Effector CD8-positive, alpha-beta T cell (primary cell): ENCODE results near the gene ST6GALNAC2.
"Not testable (repeated sequence)": the region's sequence is repeated elsewhere in the genome, so short reads cannot be mapped to it uniquely, and the experiment has no call there.

Source experiments
- DNase-seq: peaks from one replicate; lab custom pipeline; 2025; lab: John Stamatoyannopoulos, UW

The ST6GALNAC2 gene

GRCh38 chr17:76540381-76541300, 45.0 kb downstream of the ST6GALNAC2 start:
- DNase-seq: no peak

- DNase-seq: no peak
Observed at GRCh38 chr17:76539631-76540271, 45.9 kb downstream of the ST6GALNAC2 start, which contains the start of gene PRCD. TSS of gene PRCD (plus strand) at chr17:76540044. CDS start at chr17:76540142, 98 bp downstream.

- no peak for DNase-seq
Observed at GRCh38 chr17:76538941-76539570, 46.6 kb downstream of the ST6GALNAC2 start.

- DNase-seq: no peak
Observed at GRCh38 chr17:76538281-76538931, 47.3 kb downstream of the ST6GALNAC2 start.

GRCh38 chr17:76537578-76538280, 47.9 kb downstream of the ST6GALNAC2 start, which contains the start of gene CYGB:
TSS of gene CYGB (minus strand) at chr17:76537709. CDS start at chr17:76537542, 167 bp downstream.
- no peak for DNase-seq

GRCh38 chr17:76537288-76537577, 48.4 kb downstream of the ST6GALNAC2 start:
- DNase-seq: no peak

GRCh38 chr17:76536511-76537287, 49.0 kb downstream of the ST6GALNAC2 start:
- DNase-seq: no peak

GRCh38 chr17:76535788-76536510, 49.7 kb downstream of the ST6GALNAC2 start:
- no peak for DNase-seq

- DNase-seq: no peak
Observed at GRCh38 chr17:76534831-76535732, 50.6 kb downstream of the ST6GALNAC2 start.

GRCh38 chr17:76533640-76534359, 51.9 kb downstream of the ST6GALNAC2 start:
- not testable (repeated sequence) for DNase-seq

GRCh38 chr17:76532072-76532651, 53.5 kb downstream of the ST6GALNAC2 start:
- no peak for DNase-seq

- no peak for DNase-seq
Observed at GRCh38 chr17:76531486-76532038, 54.1 kb downstream of the ST6GALNAC2 start.

- no peak for DNase-seq
Observed at GRCh38 chr17:76530811-76531485, 54.7 kb downstream of the ST6GALNAC2 start.

GRCh38 chr17:76530095-76530723, 55.5 kb downstream of the ST6GALNAC2 start:
- no peak for DNase-seq

- DNase-seq: no peak
Observed at GRCh38 chr17:76529224-76530094, 56.2 kb downstream of the ST6GALNAC2 start.
